GM23248 (cell line): ENCODE measurements around the gene CDH13. TPM values are rescaled to one million over a fixed set of nuclear protein-coding genes. Genes with fewer than 3 reads are reported as not detected.

Experiments
- DNase-seq: peaks from one replicate; pipeline ENCODE4 v3.0.0-alpha.2; 2015
- H2AFZ ChIP-seq: fragments of 200-600 bp; sonication (generic); 2 replicates; pipeline ENCODE4 v1.6.1; 2016; ENCODE audit warnings: antibody characterized with exemption
- H3F3A ChIP-seq: fragments of 200-600 bp; sonication (generic); 2 replicates; pipeline ENCODE4 v1.6.1; 2016; ENCODE audit warnings: mild to moderate bottlenecking, antibody characterized with exemption, mixed run types; ENCODE audit not compliant: insufficient read depth
- H3K27ac ChIP-seq: fragments of 200-600 bp; sonication (generic); 2 replicates; pipeline ENCODE4 v1.5.1; 2016; ENCODE audit warnings: mild to moderate bottlenecking
- H3K27me3 ChIP-seq: fragments of 200-600 bp; sonication (generic); replicated peaks from 2 replicates; pipeline ENCODE4 v1.6.1; 2016; ENCODE audit warnings: mild to moderate bottlenecking; ENCODE audit not compliant: insufficient read depth
- H3K36me3 ChIP-seq: fragments of 200-600 bp; sonication (generic); 2 replicates; pipeline ENCODE4 v1.6.1; 2016; ENCODE audit warnings: low read depth, mild to moderate bottlenecking
- H3K4me1 ChIP-seq: fragments of 200-600 bp; sonication (generic); 2 replicates; pipeline ENCODE4 v1.6.1; 2016; ENCODE audit warnings: mild to moderate bottlenecking; ENCODE audit not compliant: insufficient read depth
- H3K4me2 ChIP-seq: fragments of 200-600 bp; sonication (generic); one replicate; pipeline ENCODE4 v1.6.1; 2016; ENCODE audit warnings: mild to moderate bottlenecking; ENCODE audit not compliant: unreplicated experiment
- H3K4me3 ChIP-seq: fragments of 200-600 bp; sonication (generic); 2 replicates; pipeline ENCODE4 v1.5.1; 2016; ENCODE audit warnings: mild to moderate bottlenecking
- H3K79me2 ChIP-seq: fragments of 200-600 bp; sonication (generic); 2 replicates; pipeline ENCODE4 v1.6.1; 2016; ENCODE audit warnings: mild to moderate bottlenecking; ENCODE audit not compliant: insufficient read depth
- H3K9ac ChIP-seq: fragments of 200-600 bp; sonication (generic); 2 replicates; pipeline ENCODE4 v1.6.1; 2016; ENCODE audit warnings: mild to moderate bottlenecking
- H3K9me2 ChIP-seq: fragments of 200-600 bp; sonication (generic); 2 replicates; pipeline ENCODE4 v1.6.1; 2016; ENCODE audit warnings: mixed run types, mild to moderate bottlenecking, moderate library complexity; ENCODE audit not compliant: insufficient read depth
- H3K9me3 ChIP-seq: fragments of 200-600 bp; sonication (generic); one replicate; pipeline ENCODE4 v1.6.1; 2017; ENCODE audit warnings: low read depth
- H4K20me1 ChIP-seq: fragments of 200-600 bp; sonication (generic); 2 replicates; pipeline ENCODE4 v1.6.0; 2016; ENCODE audit not compliant: insufficient read depth
- EZH2 ChIP-seq: fragments of 200-600 bp; sonication (generic); IDR thresholded peaks from 2 replicates; pipeline ENCODE4 v1.6.1; 2018; ENCODE audit warnings: antibody characterized with exemption, mild to moderate bottlenecking; ENCODE audit not compliant: insufficient read depth, poor library complexity, severe bottlenecking
- EZH2phosphoT487 ChIP-seq: fragments of 200-600 bp; sonication (generic); IDR thresholded peaks from 2 replicates; pipeline ENCODE4 v1.6.1; 2018; ENCODE audit warnings: antibody characterized with exemption, moderate library complexity, mild to moderate bottlenecking, low read depth; ENCODE audit not compliant: insufficient read depth
- WGBS, 2 experiments: methylation state at CpG; one replicate each; pipeline ENCODE4 v1.1.6; 2015 to 2017; ENCODE audit warnings: low lambda C conversion rate in 2 of 2, low coverage in 1 of 2; ENCODE audit errors: missing lambda C conversion rate in 2 of 2; 5-methylcytosine and 5-hydroxymethylcytosine counted together
- in situ Hi-C: fragments of 300-500 bp; cut with MboI; formaldehyde crosslinking; loops from 2 replicates; pipeline ENCODE4 v1.15.0; 2020
- polyA plus RNA-seq: library from polyadenylated mRNA; unstranded; fragments of >200 nt; fragmentation: Nextera tagmentation; extraction: Ambion mirVana; gene quantifications from 2 replicates; pipeline ENCODE4 v1.2.1, GENCODE V29; 2016
- total RNA-seq: library from RNA; depleted of rRNA; stranded (reverse); fragments of >200 nt; shearing (Covaris generic); gene quantifications from 2 replicates; pipeline ENCODE4 v1.2.3, GENCODE V29; 2014

CDH13 gene
- total and polyA plus RNA-seq, 2 experiments from 2014 or later = 51.0 to 52.8 TPM

GRCh38 chr16:82864332-82865040 lies 237.7 kb downstream of the CDH13 start:
- Histone ChIP-seq H3K27ac (no peak overlapping the region), H3K9me3 (no peaks in the 10 kb centered on the region), H2AFZ (no peak overlapping the region), H3K9ac (no peak overlapping the region), H3K9me2 (no peaks in the 10 kb centered on the region), H3K27me3 (no peaks in the 10 kb centered on the region), H3F3A (no peaks in the 10 kb centered on the region), H3K79me2 (no peaks in the 10 kb centered on the region), H3K4me2 (no peak overlapping the region), H3K4me3 (no peak overlapping the region), H3K4me1 (no peaks in the 10 kb centered on the region), H3K36me3 (no peaks in the 10 kb centered on the region; the same call in 1 of the 2 replicates), H4K20me1 (no peaks in the 10 kb centered on the region)
- WGBS, 2 experiments = 73 to 77% methylated on average over 9 of the region's 9 CpGs
- no peak for DNase-seq
- TF ChIP-seq EZH2 = no peak
- TF ChIP-seq EZH2phosphoT487 = no peak
- in situ Hi-C loops = no loop called here

DNA sequence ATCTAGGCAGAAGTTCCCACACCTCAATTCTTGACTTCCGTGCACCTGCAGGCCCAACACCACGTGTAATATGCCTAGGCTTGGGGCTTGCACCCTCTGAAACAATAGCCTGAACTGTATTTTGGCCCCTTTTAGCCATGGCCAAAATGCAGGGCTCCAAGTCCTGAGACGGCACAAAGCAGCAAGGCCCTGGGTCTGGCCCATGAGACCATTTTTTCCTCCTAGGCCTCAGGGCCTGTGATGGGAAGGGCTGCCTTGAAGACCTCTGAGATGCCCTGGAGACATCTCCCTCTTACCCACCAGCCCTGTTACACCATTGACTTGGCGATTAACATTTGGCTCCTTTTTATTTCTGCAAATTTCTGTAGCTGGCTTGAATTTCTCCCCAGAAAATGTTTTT lies 238.6 kb downstream of the CDH13 start:
- Histone ChIP-seq H3K4me3 (no peak overlapping the region), H3K9me3 (no peaks in the 10 kb centered on the region), H3K9me2 (no peaks in the 10 kb centered on the region), H3K79me2 (no peaks in the 10 kb centered on the region), H3K4me2 (no peak overlapping the region), H3K9ac (no peak overlapping the region), H3F3A (no peaks in the 10 kb centered on the region), H3K27me3 (no peaks in the 10 kb centered on the region), H3K36me3 (no peaks in the 10 kb centered on the region; the same call in 1 of the 2 replicates), H4K20me1 (no peaks in the 10 kb centered on the region), H3K27ac (no peak overlapping the region), H2AFZ (no peak overlapping the region), H3K4me1 (no peaks in the 10 kb centered on the region)
- no peak for TF ChIP-seq EZH2
- no peak for TF ChIP-seq EZH2phosphoT487
- no peak for DNase-seq
- in situ Hi-C loops = no loop called here
- WGBS, 2 experiments = 61 to 72% methylated on average over 4 of the region's 4 CpGs

- H3K79me2 ChIP-seq = no peaks in the 10 kb centered on the region
- no peak overlapping the region for H2AFZ ChIP-seq
- in situ Hi-C loops = no loop called here
- H4K20me1 ChIP-seq = no peaks in the 10 kb centered on the region
- H3K4me3 ChIP-seq = no peak overlapping the region
- DNase-seq = no peak
- H3K4me1 ChIP-seq = no peaks in the 10 kb centered on the region
- no peaks in the 10 kb centered on the region for H3K9me3 ChIP-seq
- H3K4me2 ChIP-seq = no peak overlapping the region
- H3F3A ChIP-seq = no peaks in the 10 kb centered on the region
- H3K27ac ChIP-seq = no peak overlapping the region
- TF ChIP-seq EZH2 = no peak
- no peak for TF ChIP-seq EZH2phosphoT487
- H3K36me3 ChIP-seq = no peaks in the 10 kb centered on the region; the same call in 1 of the 2 replicates
- H3K27me3 ChIP-seq = no peaks in the 10 kb centered on the region
- no peak overlapping the region for H3K9ac ChIP-seq
- WGBS, 2 experiments = 82 to 86% methylated on average over 1 of the region's 1 CpG
- H3K9me2 ChIP-seq = no peaks in the 10 kb centered on the region
Measured at GRCh38 chr16:82867485-82867884, 240.7 kb downstream of the CDH13 start.

- H3K79me2 ChIP-seq = no peaks in the 10 kb centered on the region
- in situ Hi-C loops = no loop called here
- no peak for DNase-seq
- no peaks in the 10 kb centered on the region for H3K9me2 ChIP-seq
- H3K4me1 ChIP-seq = no peaks in the 10 kb centered on the region
- H2AFZ ChIP-seq = no peak overlapping the region
- H3K4me3 ChIP-seq = no peak overlapping the region
- H3K4me2 ChIP-seq = no peak overlapping the region
- H3K27me3 ChIP-seq = no peaks in the 10 kb centered on the region
- H3K9ac ChIP-seq = no peak overlapping the region
- no peaks in the 10 kb centered on the region for H4K20me1 ChIP-seq
- TF ChIP-seq EZH2phosphoT487 (no peak), EZH2 (no peak)
- H3K9me3 ChIP-seq = no peaks in the 10 kb centered on the region
- no peaks in the 10 kb centered on the region for H3F3A ChIP-seq
- H3K36me3 ChIP-seq = no peaks in the 10 kb centered on the region; the same call in 1 of the 2 replicates
- no peak overlapping the region for H3K27ac ChIP-seq
- 81 to 84% methylated on average over 7 of the region's 7 CpGs for WGBS, 2 experiments
Measured at GRCh38 chr16:82874271-82874670, 247.5 kb downstream of the CDH13 start.

DNA sequence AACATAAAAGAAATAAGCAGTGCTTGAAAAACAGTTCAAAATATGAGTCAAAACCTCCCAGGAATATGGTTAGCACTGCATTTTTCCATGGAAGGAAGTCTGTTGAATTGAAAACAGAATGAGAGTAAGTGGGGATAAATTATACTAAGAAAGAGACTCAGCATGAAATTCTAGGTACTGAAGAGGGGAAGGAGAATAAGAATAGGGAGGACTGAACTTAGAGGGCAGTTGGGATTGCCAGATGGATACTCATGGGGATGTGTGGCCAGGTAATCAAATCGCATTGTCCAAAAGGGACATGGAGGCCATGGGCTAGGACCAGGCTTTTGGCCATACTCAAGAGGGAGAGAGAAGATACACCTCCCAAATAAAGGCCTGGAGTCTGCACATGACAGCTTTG lies 247.9 kb downstream of the CDH13 start:
- H4K20me1 ChIP-seq = no peaks in the 10 kb centered on the region
- H3K79me2 ChIP-seq = no peaks in the 10 kb centered on the region
- no peaks in the 10 kb centered on the region for H3K9me3 ChIP-seq
- WGBS, 2 experiments = 86 to 100% methylated on average over 1 of the region's 1 CpG
- H3K4me3 ChIP-seq = no peak overlapping the region
- no peaks in the 10 kb centered on the region for H3K9me2 ChIP-seq
- H3K36me3 ChIP-seq = no peaks in the 10 kb centered on the region; the same call in 1 of the 2 replicates
- no peak overlapping the region for H2AFZ ChIP-seq
- in situ Hi-C loops = no loop called here
- no peak overlapping the region for H3K9ac ChIP-seq
- H3K27me3 ChIP-seq = no peaks in the 10 kb centered on the region
- no peaks in the 10 kb centered on the region for H3K4me1 ChIP-seq
- no peak overlapping the region for H3K4me2 ChIP-seq
- no peak for DNase-seq
- H3F3A ChIP-seq = no peaks in the 10 kb centered on the region
- TF ChIP-seq EZH2 (no peak), EZH2phosphoT487 (no peak)
- H3K27ac ChIP-seq = no peak overlapping the region
